ENCODE measurements around the gene UQCRC1. TPM values are rescaled to one million over a fixed set of nuclear protein-coding genes. Genes with fewer than 3 reads are reported as not detected.

Gene UQCRC1
- total RNA-seq, 1 donor from 2014 or later = 191 TPM

- Mint-ChIP-seq H3K36me3 (ENCODE audit: low read depth) (peaks cover 34% of the 10 kb centered on the region), H3K9me3 (no peaks in the 10 kb centered on the region), H3K27me3 (ENCODE audit: insufficient read depth) (no peaks in the 10 kb centered on the region), H3K4me3 (no peak overlapping the region), H3K4me1 (ENCODE audit: low read depth) (no peaks in the 10 kb centered on the region), H3K27ac (no peak overlapping the region)
- intact Hi-C loops (cut with micrococcal nuclease) = no loop called here
- no peak for DNase-seq (ENCODE audit: low spot score)
These were observed 7.8 kb downstream of the UQCRC1 start for GRCh38 chr3:48601622-48601994.

GRCh38 chr3:48600711-48601621, 8.5 kb downstream of the UQCRC1 start:
- no peaks in the 10 kb centered on the region for H3K4me1 Mint-ChIP-seq (ENCODE audit: low read depth)
- peaks cover 34% of the 10 kb centered on the region for H3K36me3 Mint-ChIP-seq (ENCODE audit: low read depth)
- DNase-seq (ENCODE audit: low spot score) = no peak
- H3K9me3 Mint-ChIP-seq = no peaks in the 10 kb centered on the region
- H3K27ac Mint-ChIP-seq = no peak overlapping the region
- H3K4me3 Mint-ChIP-seq = no peak overlapping the region
- intact Hi-C loops (cut with micrococcal nuclease) = no loop called here
- peaks cover 3% of the 10 kb centered on the region for H3K27me3 Mint-ChIP-seq (ENCODE audit: insufficient read depth)

- Mint-ChIP-seq H3K27me3 (ENCODE audit: insufficient read depth) (peaks cover 7% of the 10 kb centered on the region), H3K36me3 (ENCODE audit: low read depth) (peaks cover 28% of the 10 kb centered on the region), H3K4me3 (no peak overlapping the region), H3K9me3 (no peaks in the 10 kb centered on the region), H3K4me1 (ENCODE audit: low read depth) (no peaks in the 10 kb centered on the region), H3K27ac (no peak overlapping the region)
- intact Hi-C loops (cut with micrococcal nuclease) = no loop called here
- no peak for DNase-seq (ENCODE audit: low spot score)
These were observed 9.7 kb downstream of the UQCRC1 start for GRCh38 chr3:48599509-48600285.

- Mint-ChIP-seq H3K36me3 (ENCODE audit: low read depth) (peaks cover 23% of the 10 kb centered on the region), H3K27ac (no peak overlapping the region), H3K9me3 (no peaks in the 10 kb centered on the region), H3K4me3 (no peak overlapping the region), H3K4me1 (ENCODE audit: low read depth) (no peaks in the 10 kb centered on the region), H3K27me3 (ENCODE audit: insufficient read depth) (peaks cover 11% of the 10 kb centered on the region)
- no peak for DNase-seq (ENCODE audit: low spot score)
- intact Hi-C loops (cut with micrococcal nuclease) = no loop called here
These were observed 10.4 kb downstream of the UQCRC1 start for GRCh38 chr3:48599077-48599501.

GRCh38 chr3:48598323-48599076, 10.9 kb downstream of the UQCRC1 start:
- Mint-ChIP-seq H3K4me1 (ENCODE audit: low read depth) (no peaks in the 10 kb centered on the region), H3K36me3 (ENCODE audit: low read depth) (peaks cover 23% of the 10 kb centered on the region), H3K9me3 (no peaks in the 10 kb centered on the region), H3K27me3 (ENCODE audit: insufficient read depth) (peaks cover 11% of the 10 kb centered on the region), H3K4me3 (no peak overlapping the region), H3K27ac (no peak overlapping the region)
- intact Hi-C loops (cut with micrococcal nuclease) = no loop called here
- no peak for DNase-seq (ENCODE audit: low spot score)

- H3K9me3 Mint-ChIP-seq = no peaks in the 10 kb centered on the region
- intact Hi-C loops (cut with micrococcal nuclease) = no loop called here
- H3K4me3 Mint-ChIP-seq = no peak overlapping the region
- H3K27ac Mint-ChIP-seq = no peak overlapping the region
- H3K27me3 Mint-ChIP-seq (ENCODE audit: insufficient read depth) = peaks cover 11% of the 10 kb centered on the region
- DNase-seq (ENCODE audit: low spot score) = no peak
- peaks cover 18% of the 10 kb centered on the region for H3K36me3 Mint-ChIP-seq (ENCODE audit: low read depth)
- H3K4me1 Mint-ChIP-seq (ENCODE audit: low read depth) = no peaks in the 10 kb centered on the region
These were observed 12.0 kb downstream of the UQCRC1 start for GRCh38 chr3:48597408-48597800.

GRCh38 chr3:48596676-48597407, 12.6 kb downstream of the UQCRC1 start:
- Mint-ChIP-seq H3K4me3 (no peak overlapping the region), H3K9me3 (no peaks in the 10 kb centered on the region), H3K27ac (no peak overlapping the region), H3K4me1 (ENCODE audit: low read depth) (no peaks in the 10 kb centered on the region), H3K36me3 (ENCODE audit: low read depth) (peaks cover 16% of the 10 kb centered on the region), H3K27me3 (ENCODE audit: insufficient read depth) (peaks cover 11% of the 10 kb centered on the region)
- DNase-seq (ENCODE audit: low spot score) = no peak
- intact Hi-C loops (cut with micrococcal nuclease) = no loop called here

- no peak overlapping the region for H3K27ac Mint-ChIP-seq
- intact Hi-C loops (cut with micrococcal nuclease) = no loop called here
- H3K4me3 Mint-ChIP-seq = no peak overlapping the region
- H3K36me3 Mint-ChIP-seq (ENCODE audit: low read depth) = peaks cover 16% of the 10 kb centered on the region
- DNase-seq (ENCODE audit: low spot score) = no peak
- H3K4me1 Mint-ChIP-seq (ENCODE audit: low read depth) = no peaks in the 10 kb centered on the region
- H3K9me3 Mint-ChIP-seq = no peaks in the 10 kb centered on the region
- peaks cover 11% of the 10 kb centered on the region for H3K27me3 Mint-ChIP-seq (ENCODE audit: insufficient read depth)
These were observed 13.3 kb downstream of the UQCRC1 start for GRCh38 chr3:48596157-48596556.

- peaks cover 13% of the 10 kb centered on the region for H3K36me3 Mint-ChIP-seq (ENCODE audit: low read depth)
- H3K4me1 Mint-ChIP-seq (ENCODE audit: low read depth) = no peaks in the 10 kb centered on the region
- H3K27me3 Mint-ChIP-seq (ENCODE audit: insufficient read depth) = peaks cover 14% of the 10 kb centered on the region
- DNase-seq (ENCODE audit: low spot score) = no peak
- H3K27ac Mint-ChIP-seq = no peak overlapping the region
- H3K4me3 Mint-ChIP-seq = no peak overlapping the region
- intact Hi-C loops (cut with micrococcal nuclease) = no loop called here
- H3K9me3 Mint-ChIP-seq = no peaks in the 10 kb centered on the region
These were observed 13.8 kb downstream of the UQCRC1 start for GRCh38 chr3:48595526-48596121.

GRCh38 chr3:48595075-48595525, 14.3 kb downstream of the UQCRC1 start, which contains the start of gene COL7A1:
TSS of gene COL7A1 (minus strand) at chr3:48595329. CDS start at chr3:48595159, 170 bp downstream.
- Mint-ChIP-seq H3K36me3 (ENCODE audit: low read depth) (peaks cover 11% of the 10 kb centered on the region), H3K9me3 (no peaks in the 10 kb centered on the region), H3K4me1 (ENCODE audit: low read depth) (no peaks in the 10 kb centered on the region), H3K4me3 (no peak within 1 kb of the TSS), H3K27ac (no peak within 1 kb of the TSS), H3K27me3 (ENCODE audit: insufficient read depth) (peaks cover 14% of the 10 kb centered on the region)
- intact Hi-C loops (cut with micrococcal nuclease) = no loop called here
- no peak for DNase-seq (ENCODE audit: low spot score)

- DNase-seq (ENCODE audit: low spot score) = no peak
- Mint-ChIP-seq H3K36me3 (ENCODE audit: low read depth) (peaks cover 10% of the 10 kb centered on the region), H3K4me1 (ENCODE audit: low read depth) (no peaks in the 10 kb centered on the region), H3K27ac (no peak overlapping the region), H3K9me3 (no peaks in the 10 kb centered on the region), H3K4me3 (no peak overlapping the region), H3K27me3 (ENCODE audit: insufficient read depth) (peaks cover 18% of the 10 kb centered on the region)
- intact Hi-C loops (cut with micrococcal nuclease) = no loop called here
These were observed 14.9 kb downstream of the UQCRC1 start for GRCh38 chr3:48594417-48595049.
